ENCODE measurements around the gene XAGE3.

XAGE3 gene

DNA sequence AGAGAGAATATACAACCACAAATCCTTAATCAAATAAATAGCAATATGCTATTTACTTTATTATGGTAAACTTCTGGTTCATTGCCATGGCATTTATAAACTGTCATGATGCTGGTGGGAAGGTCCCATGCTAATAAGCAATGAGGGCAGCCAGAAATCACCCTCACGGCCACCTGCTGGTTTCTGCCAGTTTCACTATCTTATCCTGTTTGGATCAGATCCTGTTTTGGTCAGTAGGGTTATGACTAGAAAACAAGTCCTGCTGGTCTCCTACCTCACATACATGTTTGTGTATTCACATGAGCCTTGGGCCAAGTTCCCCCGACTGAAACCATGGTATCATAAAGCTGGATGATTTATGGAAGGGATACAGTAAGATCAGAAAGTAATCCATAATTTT lies 28.7 kb downstream of the XAGE3 start:
- DNase-seq, result no peak

DNA sequence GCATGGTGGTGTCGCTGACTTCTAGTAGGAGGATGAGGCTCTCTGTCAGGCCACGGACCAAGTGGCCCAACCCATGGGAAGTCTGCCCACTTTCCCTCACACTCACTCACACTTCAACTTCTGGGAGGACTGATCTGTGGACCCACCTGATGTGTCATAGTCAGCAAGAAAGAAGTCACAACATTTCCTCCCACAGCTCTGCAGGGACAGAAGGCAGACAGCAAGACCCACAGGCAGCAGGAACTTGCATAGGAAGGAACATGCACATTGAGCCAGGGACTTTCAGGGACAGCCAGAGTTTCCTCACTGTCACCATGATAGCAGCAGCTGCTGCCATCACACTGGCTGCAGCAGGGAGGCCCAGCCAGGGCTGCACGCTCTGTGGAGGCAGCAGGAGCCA lies 37.3 kb downstream of the XAGE3 start:
- DNase-seq, result no peak

DNA sequence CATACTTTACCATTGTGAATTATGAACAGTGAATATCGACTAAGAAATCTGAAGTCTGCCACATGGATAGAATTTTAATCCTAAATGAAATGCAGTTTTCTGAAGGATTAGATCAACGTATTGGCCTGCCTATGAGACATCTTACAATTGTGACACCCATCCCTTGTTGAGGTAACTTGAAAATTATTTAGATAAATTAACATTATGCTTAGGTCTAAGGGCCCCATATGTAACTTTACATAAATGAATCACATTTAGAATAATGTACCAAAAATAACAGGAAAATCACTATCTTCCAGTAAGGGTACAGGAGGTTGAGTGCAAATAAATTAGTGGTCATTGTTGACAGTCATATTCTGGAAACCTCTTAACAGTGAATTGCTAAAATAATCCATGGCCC lies 43.3 kb downstream of the XAGE3 start:
- no peak for DNase-seq

DNA sequence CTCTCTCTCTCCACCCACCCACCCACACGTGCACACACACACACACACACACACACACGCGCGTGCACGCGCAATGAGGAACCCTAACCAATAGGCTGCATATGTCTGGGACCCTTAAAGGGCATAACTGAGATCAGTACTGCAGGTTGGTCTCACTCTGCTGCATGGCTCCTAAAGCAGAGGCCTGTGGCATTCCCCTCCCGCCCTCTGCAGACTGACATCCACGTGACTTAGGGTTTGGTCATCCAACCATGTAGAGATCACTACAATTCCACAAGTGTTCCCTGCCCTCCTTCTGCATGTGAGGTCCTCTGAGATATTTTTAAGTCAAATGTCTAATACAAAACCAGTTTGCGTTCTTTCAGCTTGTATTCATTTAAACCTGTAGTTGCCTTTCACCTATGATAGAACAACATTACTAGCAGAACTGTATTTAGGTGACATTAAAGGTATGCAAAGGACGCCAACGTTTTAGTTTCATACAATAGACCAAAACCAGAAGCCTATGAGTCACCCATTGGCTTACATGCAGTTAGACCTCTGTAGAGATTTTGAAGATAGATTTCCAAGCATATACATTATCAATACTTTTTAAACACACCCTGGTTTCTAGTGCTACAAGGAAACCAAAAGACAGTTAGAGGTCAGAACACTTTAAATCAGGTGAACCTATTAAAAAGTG lies 46.7 kb downstream of the XAGE3 start:
- DNase-seq, result no peak

DNA sequence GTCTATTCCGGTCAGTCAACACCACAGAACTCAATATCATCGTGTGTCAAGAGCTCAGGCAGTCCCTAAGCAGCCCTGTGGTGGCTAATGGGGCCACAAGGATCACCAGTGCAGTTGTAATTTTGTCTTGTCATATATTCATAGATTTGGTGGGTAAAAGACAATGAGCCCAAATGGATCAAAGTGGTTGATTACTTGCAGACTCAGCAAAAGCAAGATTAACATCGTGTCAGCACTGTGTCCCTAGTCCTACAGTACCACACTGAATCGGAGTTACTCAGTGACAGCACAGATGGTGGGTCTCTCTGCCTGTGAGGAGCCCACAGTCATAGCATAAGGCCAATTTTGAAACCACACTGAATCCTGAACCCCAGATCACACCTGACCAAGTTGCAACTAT lies 48.1 kb downstream of the XAGE3 start:
- DNase-seq, result no peak
